ENCODE data around the gene UQCRH. TPM values are rescaled to one million over a fixed set of nuclear protein-coding genes. Genes with fewer than 3 reads are reported as not detected.

UQCRH gene
- total RNA-seq, result 395 and 489 TPM in 2 replicates

GRCh38 chr1:46303038-46303871, at the start of gene UQCRH, which contains the start of gene LRRC41:
Gene UQCRH, plus strand, starts transcription at chr1:46303698. Its CDS starts 69 bp downstream, at chr1:46303767.
Gene LRRC41, minus strand, starts transcription at chr1:46303616. Its CDS starts 294 bp downstream, at chr1:46303322.

GRCh38 chr1:46340404-46341221, 37.1 kb downstream of the UQCRH start, which contains the start of gene NSUN4:
Gene NSUN4, plus strand, starts transcription at chr1:46340807. Its CDS starts 20 bp downstream, at chr1:46340827.

Other genes with a start within 250 kb of the UQCRH start
- 9.4 and 13.3 TPM in 2 replicates for gene PIK3R3, start 171.1 kb upstream of the UQCRH start, total RNA-seq
- 0.49 TPM in 1 of 2 replicates, not detected in the other for gene TSPAN1, start 128.6 kb upstream of the UQCRH start, total RNA-seq
- not detected in 2 replicates for gene P3R3URF, start 127.2 kb upstream of the UQCRH start, total RNA-seq
- 22.0 and 55.3 TPM in 2 replicates for gene POMGNT1, start 105.3 kb upstream of the UQCRH start, total RNA-seq
- 0.31 and 0.32 TPM in 2 replicates for gene LURAP1, start 100.4 kb upstream of the UQCRH start, total RNA-seq
- 5.8 TPM in 2 replicates for gene RAD54L, start 55.9 kb upstream of the UQCRH start, total RNA-seq
- 37.1 and 62.9 TPM in 2 replicates for gene LRRC41, start 82 bp upstream of the UQCRH start, total RNA-seq
- gene NSUN4, start 37.1 kb downstream of the UQCRH start, total RNA-seq, result 8.9 and 23.1 TPM in 2 replicates
- 0.32 and 1.2 TPM in 2 replicates for gene FAAH, start 90.6 kb downstream of the UQCRH start, total RNA-seq
- gene DMBX1, start 186.1 kb downstream of the UQCRH start, total RNA-seq, result not detected in 2 replicates
- not detected in 2 replicates for gene KNCN, start 247.9 kb downstream of the UQCRH start, total RNA-seq

All from bladder microvascular endothelial cell (primary cell).